ENCODE results near the gene AGXT2. TPM values are rescaled to one million over a fixed set of nuclear protein-coding genes. Genes with fewer than 3 reads are reported as not detected.

AGXT2 gene
- total and polyA plus RNA-seq, 9 of the 15 experiments (the other 6 are each of a cell fraction or from before 2014, with no cell fraction given): not detected

- H3K27me3 ChIP-seq (ENCODE audit: control insufficient read depth in 2 of 2, insufficient read depth in 2 of 2, low read length in 2 of 2): peaks cover 0 to 3% of the 10 kb centered on the region in 2 experiments; a peak in 1 of 5 replicates
- no peak overlapping the region for H3K27ac ChIP-seq (ENCODE audit: extremely low read depth, low read depth, low read length)
- no peak overlapping the region for H2AFZ ChIP-seq (ENCODE audit: low read depth, low read length)
- H3K4me2 ChIP-seq (ENCODE audit: insufficient read depth, low read length): no peak overlapping the region
- DNase-seq (ENCODE audit: extremely low read depth in 1 of 4, low spot score in 3 of 4) (no peak), ATAC-seq (no peak), FAIRE-seq (no peak)
- TF ChIP-seq, protein P1, sequence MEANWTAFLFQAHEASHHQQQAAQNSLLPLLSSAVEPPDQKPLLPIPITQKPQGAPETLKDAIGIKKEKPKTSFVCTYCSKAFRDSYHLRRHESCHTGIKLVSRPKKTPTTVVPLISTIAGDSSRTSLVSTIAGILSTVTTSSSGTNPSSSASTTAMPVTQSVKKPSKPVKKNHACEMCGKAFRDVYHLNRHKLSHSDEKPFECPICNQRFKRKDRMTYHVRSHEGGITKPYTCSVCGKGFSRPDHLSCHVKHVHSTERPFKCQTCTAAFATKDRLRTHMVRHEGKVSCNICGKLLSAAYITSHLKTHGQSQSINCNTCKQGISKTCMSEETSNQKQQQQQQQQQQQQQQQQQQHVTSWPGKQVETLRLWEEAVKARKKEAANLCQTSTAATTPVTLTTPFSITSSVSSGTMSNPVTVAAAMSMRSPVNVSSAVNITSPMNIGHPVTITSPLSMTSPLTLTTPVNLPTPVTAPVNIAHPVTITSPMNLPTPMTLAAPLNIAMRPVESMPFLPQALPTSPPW (CRISPR knock-in tag; IDR thresholded peaks at IDR 0.05): no peak
- TF ChIP-seq ZNF445 (CRISPR knock-in tag; IDR thresholded peaks at IDR 0.05; ENCODE audit: low read depth) (no peak), CEBPZ (IDR thresholded peaks at IDR 0.05; ENCODE audit: borderline replicate concordance, low read depth, low read length) (no peak), HNRNPL (IDR thresholded peaks at IDR 0.05; ENCODE audit: low read depth, low read length) (no peak), NR3C1 (CRISPR knock-in tag; IDR thresholded peaks at IDR 0.05) (no peak), RFX5 (IDR thresholded peaks at IDR 0.05; ENCODE audit: low read depth, low read length) (no peak), SRF (CRISPR knock-in tag; IDR thresholded peaks at IDR 0.05) (no peak), CBX2 (IDR thresholded peaks at IDR 0.05; ENCODE audit: insufficient read depth, low read length, poor library complexity, severe bottlenecking) (no peak), GATA2 (CRISPR knock-in tag; IDR thresholded peaks at IDR 0.05) (no peak), XRCC4 (IDR thresholded peaks at IDR 0.05; ENCODE audit: extremely low read depth, insufficient read depth, insufficient read length) (no peak)
- TF ChIP-seq, protein P2, sequence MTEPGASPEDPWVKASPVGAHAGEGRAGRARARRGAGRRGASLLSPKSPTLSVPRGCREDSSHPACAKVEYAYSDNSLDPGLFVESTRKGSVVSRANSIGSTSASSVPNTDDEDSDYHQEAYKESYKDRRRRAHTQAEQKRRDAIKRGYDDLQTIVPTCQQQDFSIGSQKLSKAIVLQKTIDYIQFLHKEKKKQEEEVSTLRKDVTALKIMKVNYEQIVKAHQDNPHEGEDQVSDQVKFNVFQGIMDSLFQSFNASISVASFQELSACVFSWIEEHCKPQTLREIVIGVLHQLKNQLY (CRISPR knock-in tag; conservative IDR thresholded peaks at IDR 0.05): no peak
- CTCF ChIA-PET (ENCODE audit: low intra/inter-chr PET ratio): no interaction called here
- in situ Hi-C loops (cut with MboI) (no loop called here), intact Hi-C loops (cut with micrococcal nuclease) (no loop called here)
- no peaks in the 10 kb centered on the region for H4K20me1 ChIP-seq (replicated peaks; ENCODE audit: control insufficient read depth, insufficient read depth, low read length)
- no peak overlapping the region for H3K9ac ChIP-seq (ENCODE audit: insufficient read depth in 1 of 2, low read depth in 2 of 2, low read length in 2 of 2)
- 0% methylated on average over 1 of the region's 1 CpG for WGBS (ENCODE audit: insufficient coverage, low coverage, missing lambda C conversion rate)
- BruUV-seq (replicated peaks): no TSS peak
- H3K79me2 ChIP-seq (ENCODE audit: control insufficient read depth, insufficient read depth, low read length): no peaks in the 10 kb centered on the region
- POLR2A ChIA-PET: no interaction called here
- H3K9me3 ChIP-seq (replicated peaks; ENCODE audit: control insufficient read depth, insufficient read depth, low read depth, low read length): no peaks in the 10 kb centered on the region
- H3K4me3 ChIP-seq: no peak overlapping the region
- no peaks in the 10 kb centered on the region for H3K9me1 ChIP-seq (ENCODE audit: control insufficient read depth, insufficient read depth, low read length)
- H3K4me1 ChIP-seq (replicated peaks in 1 of 2; ENCODE audit: control insufficient read depth in 2 of 2, insufficient read depth in 2 of 2, low read length in 2 of 2): no peaks in the 10 kb centered on the region
- H3K36me3 ChIP-seq (ENCODE audit: control insufficient read depth, insufficient read depth, low read length): no peaks in the 10 kb centered on the region
Measured at GRCh38 chr5:34970552-34970951, 77.2 kb downstream of the AGXT2 start.

Measured in K562 (cell line).